Right lobe of liver (tissue), 4 donors: Measurements from ENCODE around the gene TOPORS.

Source experiments
- CTCF ChIP-seq, 4 donors: fragments of 200-600 bp in 3 of 4; fragments of 450-650 bp in 1 of 4; IDR thresholded peaks; one replicate each; pipeline versions ENCODE4 v1.5.1 to v1.8.0; 2016 to 2022; ENCODE audit warnings: antibody characterized with exemption in 4 of 4, mild to moderate bottlenecking in 2 of 4
- POLR2A ChIP-seq: fragments of 450-650 bp; IDR thresholded peaks from one replicate; pipeline ENCODE4 v1.6.1; 2017; ENCODE audit warnings: antibody characterized with exemption, mild to moderate bottlenecking
- donor health status: DM: no; HTN: no; CAD: no.
- donor health status: DM: no; HTN: no; CAD: no.
- donor health status: DM: no; HTN: yes; CAD: no.

GRCh38 chr9:32508728-32509127 lies 43.7 kb downstream of the TOPORS start:
- TF ChIP-seq CTCF (IDR thresholded peaks at IDR 0.05) (no peak), POLR2A (no peak)
